MM.1S (cell line): ENCODE results near the gene WDR31.
"Not testable (repeated sequence)": the region's sequence is repeated elsewhere in the genome, so short reads cannot be mapped to it uniquely, and the experiment has no call there.

Source experiments
- EZH2 ChIP-seq: fragments of 300-600 bp; sonication (generic); optimal IDR thresholded peaks from 2 replicates; pipeline ENCODE3; 2017; ENCODE audit warnings: low read depth, mild to moderate bottlenecking, antibody characterized with exemption, low read length, mixed read lengths
- TF ChIP-seq, protein P1 (sequence below): fragments of 300-600 bp; sonication (generic); IDR thresholded peaks from 2 replicates; pipeline ENCODE4 v1.5.1; 2016; ENCODE audit warnings: antibody characterized with exemption, low read length, mixed read lengths

DNA sequence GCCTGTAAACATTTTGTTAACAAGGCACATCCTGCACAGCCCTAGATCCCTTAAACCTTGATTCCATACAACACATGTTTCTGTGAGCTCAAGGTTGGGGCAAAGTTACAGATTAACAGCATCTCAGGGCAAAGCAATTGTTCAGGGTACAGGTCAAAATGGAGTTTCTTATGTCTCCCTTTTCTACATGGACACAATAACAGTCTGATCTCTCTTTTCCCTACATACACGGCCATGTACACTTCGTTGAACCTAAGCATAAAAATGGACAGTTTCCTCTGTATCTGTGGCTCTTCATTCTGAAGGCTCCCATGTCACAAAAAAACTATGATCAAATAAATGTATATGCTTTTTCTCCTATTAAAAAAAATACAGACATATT, 39.7 kb upstream of the WDR31 start:
- TF ChIP-seq, protein P1, sequence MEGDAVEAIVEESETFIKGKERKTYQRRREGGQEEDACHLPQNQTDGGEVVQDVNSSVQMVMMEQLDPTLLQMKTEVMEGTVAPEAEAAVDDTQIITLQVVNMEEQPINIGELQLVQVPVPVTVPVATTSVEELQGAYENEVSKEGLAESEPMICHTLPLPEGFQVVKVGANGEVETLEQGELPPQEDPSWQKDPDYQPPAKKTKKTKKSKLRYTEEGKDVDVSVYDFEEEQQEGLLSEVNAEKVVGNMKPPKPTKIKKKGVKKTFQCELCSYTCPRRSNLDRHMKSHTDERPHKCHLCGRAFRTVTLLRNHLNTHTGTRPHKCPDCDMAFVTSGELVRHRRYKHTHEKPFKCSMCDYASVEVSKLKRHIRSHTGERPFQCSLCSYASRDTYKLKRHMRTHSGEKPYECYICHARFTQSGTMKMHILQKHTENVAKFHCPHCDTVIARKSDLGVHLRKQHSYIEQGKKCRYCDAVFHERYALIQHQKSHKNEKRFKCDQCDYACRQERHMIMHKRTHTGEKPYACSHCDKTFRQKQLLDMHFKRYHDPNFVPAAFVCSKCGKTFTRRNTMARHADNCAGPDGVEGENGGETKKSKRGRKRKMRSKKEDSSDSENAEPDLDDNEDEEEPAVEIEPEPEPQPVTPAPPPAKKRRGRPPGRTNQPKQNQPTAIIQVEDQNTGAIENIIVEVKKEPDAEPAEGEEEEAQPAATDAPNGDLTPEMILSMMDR = not testable (repeated sequence)
- TF ChIP-seq EZH2 = not testable (repeated sequence)
